GM19099 (cell line): ENCODE results near the gene PIM3.

Experiments
- POLR2A ChIP-seq: IDR thresholded peaks from 3 replicates; pipeline ENCODE4 v1.6.1; 2011; ENCODE audit warnings: low read depth; ENCODE audit not compliant: insufficient read length; ENCODE audit errors: extremely low read depth

Gene PIM3

GRCh38 chr22:49923445-49923844, 37.1 kb upstream of the PIM3 start:
- no peak for TF ChIP-seq POLR2A

DNA sequence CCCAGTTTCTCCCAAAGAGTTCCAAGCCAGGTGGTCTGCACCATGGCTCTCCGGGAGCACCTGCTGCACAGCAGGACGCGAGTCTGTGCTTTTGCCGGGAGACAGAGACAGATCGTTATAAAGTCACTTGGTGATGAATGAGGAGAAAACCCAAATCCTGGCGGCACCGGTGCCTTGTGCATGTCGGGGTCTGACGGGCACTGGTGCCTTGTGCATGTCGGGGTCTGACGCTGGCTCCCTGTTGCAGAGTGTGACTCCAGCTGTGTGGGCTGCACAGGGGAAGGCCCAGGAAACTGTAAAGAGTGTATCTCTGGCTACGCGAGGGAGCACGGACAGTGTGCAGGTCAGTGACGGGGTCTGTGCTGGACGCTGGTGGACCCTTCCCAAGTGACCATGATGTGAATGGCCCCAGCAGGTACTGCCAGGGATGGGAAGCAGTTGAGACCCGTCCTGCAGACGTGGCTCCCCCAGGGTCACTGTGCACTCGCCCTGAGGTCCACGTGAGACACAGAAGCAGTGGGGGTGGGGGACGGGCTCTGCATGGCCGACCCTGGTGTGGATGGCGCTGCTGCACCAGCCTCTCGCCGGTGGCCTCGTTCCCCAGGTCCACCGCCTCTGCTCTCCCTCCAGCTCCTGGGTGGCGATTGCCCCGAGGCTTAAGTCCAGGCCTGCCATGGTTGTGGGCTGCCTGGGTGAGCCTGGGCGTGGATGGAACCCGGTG, 36.3 kb upstream of the PIM3 start:
- TF ChIP-seq POLR2A: no peak

- peak; percentile 59 for TF ChIP-seq POLR2A
Observed at GRCh38 chr22:49925525-49926128, 34.9 kb upstream of the PIM3 start.

DNA sequence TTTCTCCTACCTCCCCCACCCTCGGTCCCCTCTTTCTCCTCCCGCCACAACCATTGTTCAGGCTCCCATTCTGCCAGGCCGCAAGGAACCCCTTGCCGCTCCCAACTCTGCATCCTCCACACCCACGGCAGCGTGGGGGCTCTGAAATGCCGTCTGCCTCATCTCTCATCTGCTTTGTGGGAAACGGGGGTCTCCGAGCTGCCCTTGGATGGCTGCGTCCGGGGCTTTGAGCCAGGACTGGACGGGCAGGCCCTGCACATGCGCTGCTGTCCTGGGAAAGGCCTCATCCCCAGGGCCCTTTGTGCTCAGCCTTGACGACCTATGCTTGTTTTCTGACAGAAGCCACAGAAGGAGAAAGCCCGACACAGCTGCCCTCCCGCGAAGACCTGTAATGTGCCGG, 33.7 kb upstream of the PIM3 start:
- TF ChIP-seq POLR2A: no peak

DNA sequence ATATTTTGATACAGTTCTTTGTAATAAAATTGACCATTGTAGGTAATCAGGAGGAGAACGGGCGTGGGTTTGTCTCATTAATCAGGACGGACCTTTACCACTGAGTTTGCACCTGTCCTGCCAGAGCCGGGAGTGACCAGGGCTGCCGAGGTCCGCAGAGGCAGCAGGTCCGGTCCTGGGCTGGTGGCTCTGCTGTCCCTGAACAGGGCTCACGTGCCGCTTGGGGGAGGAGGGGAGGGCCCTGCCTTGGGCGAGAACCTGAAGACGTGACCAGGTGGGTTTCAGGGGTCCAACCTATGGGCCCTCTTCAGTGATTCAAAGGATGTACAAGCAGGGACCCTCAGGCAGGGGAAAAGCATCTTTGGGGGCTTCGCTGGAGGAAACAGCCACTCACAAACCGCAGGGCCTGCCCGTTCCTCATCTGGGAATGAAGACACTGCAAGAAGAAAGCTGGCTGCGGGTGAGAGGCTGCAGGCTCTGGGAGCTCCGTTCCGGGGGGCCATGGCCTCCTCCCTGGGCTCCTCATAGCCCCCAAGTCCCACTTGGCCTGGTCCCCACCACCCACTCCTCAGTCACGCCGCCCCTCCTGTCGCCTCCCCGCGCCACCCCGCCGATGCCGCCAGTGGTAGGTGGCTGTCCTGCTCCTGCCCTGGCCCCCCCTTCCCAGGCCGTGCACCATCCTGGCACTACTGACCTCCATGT, 32.9 kb upstream of the PIM3 start:
- no peak for TF ChIP-seq POLR2A

- TF ChIP-seq POLR2A: no peak
Observed at GRCh38 chr22:49928185-49928495, 32.4 kb upstream of the PIM3 start.

GRCh38 chr22:49928555-49929210, 31.9 kb upstream of the PIM3 start:
- TF ChIP-seq POLR2A: no peak

GRCh38 chr22:49929211-49929979, 31.2 kb upstream of the PIM3 start:
- TF ChIP-seq POLR2A: no peak

DNA sequence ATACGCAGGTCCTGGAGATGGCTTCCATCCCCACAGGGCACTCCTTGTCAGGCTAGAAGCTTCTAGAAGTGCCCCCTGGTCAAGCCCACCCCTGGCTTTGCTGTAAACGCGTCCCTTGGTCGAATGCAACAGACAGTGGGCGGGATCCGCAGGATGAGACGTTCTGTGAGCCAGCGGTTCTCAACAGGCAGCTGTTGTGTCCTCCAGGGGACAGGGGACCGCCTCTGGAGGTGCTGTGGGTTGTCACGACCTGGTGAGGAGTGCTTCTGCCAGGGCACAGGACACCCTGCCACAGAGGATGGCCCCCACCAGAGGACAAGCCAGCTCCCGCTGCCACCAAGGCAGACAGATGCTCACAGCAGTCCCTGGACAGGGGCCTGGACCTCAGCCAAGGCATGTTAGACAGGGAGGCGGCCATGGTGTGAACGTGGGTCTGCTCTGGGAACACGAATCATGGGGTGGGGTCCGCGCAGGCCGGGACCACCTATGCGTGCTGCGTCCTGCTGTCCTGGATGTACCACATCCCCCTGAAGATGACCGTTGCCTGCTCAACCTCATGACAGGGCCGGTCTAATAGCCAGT, 30.5 kb upstream of the PIM3 start:
- no peak for TF ChIP-seq POLR2A

DNA sequence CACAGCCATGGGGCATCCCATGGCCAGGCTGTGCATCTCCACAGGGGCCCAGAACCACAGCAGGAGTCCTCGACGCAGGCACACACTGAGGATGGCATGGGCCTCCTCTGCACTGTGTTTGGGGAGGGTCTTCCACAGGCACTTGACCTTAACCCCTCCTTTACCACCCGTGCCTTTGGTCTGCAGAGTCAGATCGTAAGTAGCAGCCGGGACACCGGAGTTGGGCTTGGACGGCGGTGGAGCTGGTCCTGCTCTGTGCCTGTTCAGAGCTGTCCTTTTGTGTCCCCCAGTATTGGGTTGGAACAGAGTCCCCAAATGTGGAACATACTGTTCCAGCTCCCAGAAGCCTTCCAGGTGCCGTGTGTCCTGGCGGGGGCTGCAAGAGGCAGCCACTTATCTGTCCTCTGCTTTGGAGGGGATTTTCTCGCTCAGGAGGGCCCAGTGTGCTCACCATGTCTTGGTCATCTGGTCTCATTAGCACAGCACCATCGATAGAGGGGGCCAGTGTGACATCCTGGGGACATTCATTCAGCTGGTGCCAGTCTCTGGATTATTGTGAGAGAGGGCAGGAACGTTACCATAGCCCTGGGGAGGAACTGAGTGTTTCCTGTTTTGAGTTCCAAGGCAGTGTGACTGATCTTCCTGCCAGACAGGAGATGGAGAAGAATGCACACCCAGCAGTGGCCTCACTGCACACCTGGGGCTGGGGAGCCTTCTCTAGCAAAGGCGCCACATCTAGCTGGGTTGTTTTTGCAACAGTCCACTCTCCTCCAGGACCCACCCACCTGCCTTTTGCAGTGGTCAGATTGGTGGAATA, 29.8 kb upstream of the PIM3 start:
- TF ChIP-seq POLR2A: no peak

DNA sequence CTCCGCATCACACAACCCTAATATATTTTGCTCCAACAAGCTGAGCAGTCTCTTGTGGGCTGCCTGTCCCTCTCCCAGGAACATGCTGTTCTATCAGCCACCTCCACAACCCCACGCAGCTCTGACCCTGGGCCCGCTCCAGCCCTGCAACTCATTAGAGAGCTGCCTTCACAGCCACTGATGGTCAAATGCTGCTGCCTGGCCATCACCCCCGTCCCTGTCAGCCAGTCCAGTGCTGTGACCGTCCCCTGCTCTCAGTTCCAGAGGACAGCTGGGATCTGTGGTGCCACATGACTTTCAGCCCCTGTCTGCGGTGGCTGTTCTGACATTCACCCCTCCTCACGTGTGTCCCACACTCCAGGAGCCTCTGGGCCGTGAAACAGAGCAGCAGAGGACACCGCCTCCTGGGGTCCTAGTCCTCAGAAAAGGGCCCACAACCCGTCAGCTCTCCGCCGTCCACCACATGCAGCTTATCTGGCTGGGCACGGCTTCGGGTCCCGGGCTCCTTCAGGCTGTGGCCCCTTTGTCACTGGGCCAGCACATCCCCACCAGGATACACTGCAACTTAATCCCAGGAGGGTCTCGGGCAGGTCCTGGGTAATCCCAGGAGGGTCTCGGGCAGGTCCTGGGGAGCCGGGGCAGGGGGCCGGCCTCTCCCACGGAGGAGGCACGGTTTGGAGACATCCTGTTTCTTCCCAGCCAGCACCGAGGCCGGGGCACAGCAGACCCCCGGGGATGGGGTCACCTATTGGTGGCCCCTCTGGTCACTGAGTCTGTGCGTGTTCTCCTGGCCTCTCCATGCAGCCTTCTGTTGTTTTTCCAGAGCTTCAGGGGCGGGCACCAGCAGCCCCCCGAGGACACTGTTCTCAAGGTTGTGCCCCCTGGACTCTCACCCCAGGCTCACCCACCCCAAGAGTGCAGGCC, 27.1 kb upstream of the PIM3 start:
- no peak for TF ChIP-seq POLR2A

- no peak for TF ChIP-seq POLR2A
Observed at GRCh38 chr22:49934160-49934890, 26.2 kb upstream of the PIM3 start.
